ENCODE measurements around the gene COL15A1. TPM values are rescaled to one million over a fixed set of nuclear protein-coding genes. Genes with fewer than 3 reads are reported as not detected.

Gene COL15A1
- total and polyA plus RNA-seq, 2 of the 13 experiments (the other 11 are each of a cell fraction or from before 2014, with no cell fraction given), result not detected

DNA sequence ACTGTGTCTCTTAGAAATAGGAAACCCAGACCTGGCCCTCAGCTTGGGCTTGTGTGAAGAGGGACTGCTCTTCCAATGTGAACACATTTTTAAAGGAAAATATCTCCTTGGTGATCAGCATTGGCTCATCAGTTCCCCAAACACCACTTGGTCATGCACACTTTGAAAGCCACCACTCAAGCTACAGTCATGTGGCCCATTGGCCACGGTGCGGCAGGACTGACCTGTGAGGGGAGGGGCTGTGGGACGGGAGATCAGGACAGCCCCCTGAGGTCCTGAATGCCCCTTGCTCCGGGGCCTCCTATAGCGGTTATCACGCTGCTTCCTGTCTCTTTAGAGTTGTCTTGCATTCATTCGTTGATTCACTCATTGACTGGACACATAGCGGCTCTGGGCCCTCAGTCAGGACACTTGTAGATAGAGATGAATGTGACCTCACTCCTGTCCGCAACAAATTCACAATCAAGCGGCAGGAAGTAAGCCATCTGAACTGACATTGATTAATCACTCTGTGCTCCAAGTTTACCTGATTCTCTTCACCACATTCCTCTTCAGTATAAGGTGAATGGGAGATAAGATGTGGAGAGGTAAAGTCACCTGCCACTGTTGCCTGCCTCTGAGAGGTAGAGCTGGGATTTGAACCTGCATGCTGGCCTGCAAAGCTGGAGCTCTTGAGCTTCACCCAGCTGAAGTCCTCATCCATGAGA lies 73.1 kb downstream of the COL15A1 start:
- intact Hi-C loops (cut with micrococcal nuclease; ENCODE audit: unreplicated experiment) (no loop called here), in situ Hi-C loops (cut with HindIII; ENCODE audit: extremely low pct_ligation_motif_present, low pct_unique_long_range_greater_than_20kb) (no loop called here)
- H3K36me3 ChIP-seq (replicated peaks in 1 of 2; ENCODE audit: control insufficient read depth in 1 of 2, insufficient read depth in 2 of 2, low read length in 2 of 2), result no peaks in the 10 kb centered on the region
- no TSS peak for BruUV-seq (replicated peaks)
- 32% methylated on average over 6 of the region's 10 CpGs for WGBS (ENCODE audit: low lambda C conversion rate)
- ATAC-seq (no peak), FAIRE-seq (no peak), DNase-seq (ENCODE audit: low spot score) (no peak)
- no peak overlapping the region for H3K27ac ChIP-seq (ENCODE audit: extremely low read length, insufficient read depth, low read length)
- no peak overlapping the region for H3K4me3 ChIP-seq (replicated peaks in 1 of 3; ENCODE audit: insufficient read depth in 1 of 3, low read depth in 2 of 3, low read length in 3 of 3)
- H3K4me2 ChIP-seq (ENCODE audit: low read depth, low read length), result no peak overlapping the region
- TF ChIP-seq SRSF4 (IDR thresholded peaks at IDR 0.05; ENCODE audit: low read depth, low read length, poor library complexity, severe bottlenecking), result no peak
- H3K79me2 ChIP-seq (ENCODE audit: insufficient read depth, low read length), result no peaks in the 10 kb centered on the region
- H3K4me1 ChIP-seq (ENCODE audit: insufficient read depth, low read length), result no peaks in the 10 kb centered on the region
- CTCF ChIA-PET (ENCODE audit: low intra/inter-chr PET ratio, low total read pairs), result no interaction called here
- H2AFZ ChIP-seq (ENCODE audit: low read length), result no peak overlapping the region
- H3K9ac ChIP-seq (ENCODE audit: insufficient read depth, low read depth, low read length), result no peak overlapping the region
- POLR2A ChIA-PET, result no interaction called here
- H4K20me1 ChIP-seq (ENCODE audit: insufficient read depth, low read length), result no peaks in the 10 kb centered on the region
- peaks cover 2 to 9% of the 10 kb centered on the region in 2 experiments; a peak in 2 of 5 replicates for H3K27me3 ChIP-seq (ENCODE audit: control insufficient read depth in 1 of 2, insufficient read depth in 2 of 2, low read length in 2 of 2)
- peaks cover 9% of the 10 kb centered on the region for H3K9me3 ChIP-seq (ENCODE audit: low read length)

GRCh38 chr9:99018653-99019052 lies 74.9 kb downstream of the COL15A1 start:
- Histone ChIP-seq H4K20me1 (ENCODE audit: insufficient read depth, low read length) (no peaks in the 10 kb centered on the region), H3K27ac (ENCODE audit: extremely low read length, insufficient read depth, low read length) (no peak overlapping the region), H3K36me3 (replicated peaks in 1 of 2; ENCODE audit: control insufficient read depth in 1 of 2, insufficient read depth in 2 of 2, low read length in 2 of 2) (no peaks in the 10 kb centered on the region), H2AFZ (ENCODE audit: low read length) (no peak overlapping the region), H3K4me3 (replicated peaks in 1 of 3; ENCODE audit: insufficient read depth in 1 of 3, low read depth in 2 of 3, low read length in 3 of 3) (no peak overlapping the region), H3K79me2 (ENCODE audit: insufficient read depth, low read length) (no peaks in the 10 kb centered on the region), H3K27me3 (ENCODE audit: control insufficient read depth in 1 of 2, insufficient read depth in 2 of 2, low read length in 2 of 2) (peaks cover 2 to 22% of the 10 kb centered on the region in 2 experiments; a peak in 2 of 5 replicates), H3K4me2 (ENCODE audit: low read depth, low read length) (no peak overlapping the region), H3K4me1 (ENCODE audit: insufficient read depth, low read length) (no peaks in the 10 kb centered on the region), H3K9me3 (ENCODE audit: low read length) (no peaks in the 10 kb centered on the region), H3K9ac (ENCODE audit: insufficient read depth, low read depth, low read length) (no peak overlapping the region)
- ChIA-PET CTCF (ENCODE audit: low intra/inter-chr PET ratio, low total read pairs) (no interaction called here), POLR2A (no interaction called here)
- WGBS (ENCODE audit: low lambda C conversion rate), result 57% methylated on average over 1 of the region's 1 CpG
- in situ Hi-C loops (cut with HindIII; ENCODE audit: extremely low pct_ligation_motif_present, low pct_unique_long_range_greater_than_20kb) (no loop called here), intact Hi-C loops (cut with micrococcal nuclease; ENCODE audit: unreplicated experiment) (no loop called here)
- FAIRE-seq (no peak), DNase-seq (ENCODE audit: low spot score) (no peak), ATAC-seq (no peak)
- BruUV-seq (replicated peaks), result no TSS peak
- no peak for TF ChIP-seq STAG1 (CRISPR knock-in tag; IDR thresholded peaks at IDR 0.05)
